ENCODE measurements around the gene KLHL10. TPM values are rescaled to one million over a fixed set of nuclear protein-coding genes. Genes with fewer than 3 reads are reported as not detected.

Gene KLHL10
- total and polyA plus RNA-seq, 2 experiments from 2014 or later: 0.43 TPM; not detected in 1

DNA sequence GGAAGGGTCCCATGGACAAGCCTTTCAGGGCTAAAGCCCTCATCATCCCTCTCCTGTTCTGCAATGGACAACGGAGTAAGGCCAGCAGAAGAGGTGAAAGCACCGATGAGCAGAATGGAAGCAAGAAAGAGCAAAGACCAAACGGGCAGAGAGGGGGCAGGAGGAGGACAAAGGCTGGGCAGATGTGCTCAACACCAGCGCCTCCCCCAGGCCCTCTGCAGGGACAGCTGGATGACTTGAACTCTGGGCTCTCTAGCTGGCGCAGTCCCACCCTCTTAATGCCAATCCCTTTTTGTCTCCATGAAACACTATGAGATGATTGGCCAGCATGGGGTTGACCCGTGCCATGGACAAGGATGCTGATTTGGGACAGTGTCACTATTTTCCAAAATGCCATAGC lies 59.1 kb downstream of the KLHL10 start:
- Histone ChIP-seq H3K27ac (no peak overlapping the region), H3K4me3 (no peak overlapping the region), H3K36me3 (replicated peaks; ENCODE audit: insufficient read depth, low read depth) (peaks cover 3% of the 10 kb centered on the region), H3K27me3 (no peaks in the 10 kb centered on the region), H3K79me2 (no peaks in the 10 kb centered on the region), H4K20me1 (ENCODE audit: insufficient read depth, poor library complexity, severe bottlenecking) (peaks cover 6% of the 10 kb centered on the region), H3K4me1 (ENCODE audit: insufficient read depth) (peaks cover 13% of the 10 kb centered on the region), H3K9me3 (ENCODE audit: low read depth) (no peaks in the 10 kb centered on the region), H3K4me2 (no peak overlapping the region), H2AFZ (no peak overlapping the region), H3K9me2 (replicated peaks; ENCODE audit: insufficient read depth) (no peaks in the 10 kb centered on the region)
- TF ChIP-seq, protein P1, sequence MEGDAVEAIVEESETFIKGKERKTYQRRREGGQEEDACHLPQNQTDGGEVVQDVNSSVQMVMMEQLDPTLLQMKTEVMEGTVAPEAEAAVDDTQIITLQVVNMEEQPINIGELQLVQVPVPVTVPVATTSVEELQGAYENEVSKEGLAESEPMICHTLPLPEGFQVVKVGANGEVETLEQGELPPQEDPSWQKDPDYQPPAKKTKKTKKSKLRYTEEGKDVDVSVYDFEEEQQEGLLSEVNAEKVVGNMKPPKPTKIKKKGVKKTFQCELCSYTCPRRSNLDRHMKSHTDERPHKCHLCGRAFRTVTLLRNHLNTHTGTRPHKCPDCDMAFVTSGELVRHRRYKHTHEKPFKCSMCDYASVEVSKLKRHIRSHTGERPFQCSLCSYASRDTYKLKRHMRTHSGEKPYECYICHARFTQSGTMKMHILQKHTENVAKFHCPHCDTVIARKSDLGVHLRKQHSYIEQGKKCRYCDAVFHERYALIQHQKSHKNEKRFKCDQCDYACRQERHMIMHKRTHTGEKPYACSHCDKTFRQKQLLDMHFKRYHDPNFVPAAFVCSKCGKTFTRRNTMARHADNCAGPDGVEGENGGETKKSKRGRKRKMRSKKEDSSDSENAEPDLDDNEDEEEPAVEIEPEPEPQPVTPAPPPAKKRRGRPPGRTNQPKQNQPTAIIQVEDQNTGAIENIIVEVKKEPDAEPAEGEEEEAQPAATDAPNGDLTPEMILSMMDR (IDR thresholded peaks at IDR 0.05; ENCODE audit: poor library complexity): no peak
- TF ChIP-seq EZH2 (IDR thresholded peaks at IDR 0.05; ENCODE audit: borderline replicate concordance): no peak
- no peak for TF ChIP-seq EZH2phosphoT487 (IDR thresholded peaks at IDR 0.05; ENCODE audit: low read depth, severe bottlenecking, unreplicated experiment)
- 95% methylated on average over 6 of the region's 6 CpGs for WGBS (ENCODE audit: low lambda C conversion rate, missing lambda C conversion rate)
- DNase-seq (ENCODE audit: low spot score): no peak

Small RNAs within 50 kb of the gene (small RNA-seq; reads per million reads assigned to genes)
- gene AC125257.2: not detected

Other genes with a start within 250 kb of the KLHL10 start
- gene KRT16, start 225.1 kb upstream of the KLHL10 start, total RNA-seq: 0.90 and 1.1 TPM in 2 replicates
- gene KRT16, start 225.1 kb upstream of the KLHL10 start, polyA plus RNA-seq: 2.5 and 4.8 TPM in 2 replicates
- 41.5 and 59.5 TPM in 2 replicates for gene KRT17, start 213.2 kb upstream of the KLHL10 start, total RNA-seq
- gene KRT17, start 213.2 kb upstream of the KLHL10 start, polyA plus RNA-seq: 118 and 145 TPM in 2 replicates
- 180 and 192 TPM in 2 replicates for gene EIF1, start 148.9 kb upstream of the KLHL10 start, total RNA-seq
- 977 and 989 TPM in 2 replicates for gene EIF1, start 148.9 kb upstream of the KLHL10 start, polyA plus RNA-seq
- gene GAST, start 125.5 kb upstream of the KLHL10 start, total RNA-seq: not detected in 2 replicates
- 2.3 TPM in 1 of 2 replicates, not detected in the other for gene GAST, start 125.5 kb upstream of the KLHL10 start, polyA plus RNA-seq
- gene HAP1, start 103.2 kb upstream of the KLHL10 start, total RNA-seq: 0.03 and 0.08 TPM in 2 replicates
- 0.18 and 0.44 TPM in 2 replicates for gene HAP1, start 103.2 kb upstream of the KLHL10 start, polyA plus RNA-seq
- 162 and 209 TPM in 2 replicates for gene JUP, start 51.1 kb upstream of the KLHL10 start, total RNA-seq
- 191 and 214 TPM in 2 replicates for gene JUP, start 51.1 kb upstream of the KLHL10 start, polyA plus RNA-seq
- 62.6 and 66.2 TPM in 2 replicates for gene P3H4, start 25.9 kb upstream of the KLHL10 start, total RNA-seq
- gene P3H4, start 25.9 kb upstream of the KLHL10 start, polyA plus RNA-seq: 109 and 110 TPM in 2 replicates
- gene FKBP10, start 24.8 kb upstream of the KLHL10 start, total RNA-seq: 239 and 290 TPM in 2 replicates
- gene FKBP10, start 24.8 kb upstream of the KLHL10 start, polyA plus RNA-seq: 88.0 and 92.0 TPM in 2 replicates
- 47.7 and 51.8 TPM in 2 replicates for gene NT5C3B, start 1.6 kb upstream of the KLHL10 start, total RNA-seq
- 85.1 and 87.8 TPM in 2 replicates for gene NT5C3B, start 1.6 kb upstream of the KLHL10 start, polyA plus RNA-seq
- gene KLHL11, start 27.6 kb downstream of the KLHL10 start, total RNA-seq: 21.5 and 25.2 TPM in 2 replicates
- gene KLHL11, start 27.6 kb downstream of the KLHL10 start, polyA plus RNA-seq: 9.0 and 10.0 TPM in 2 replicates
- gene ACLY, start 81.1 kb downstream of the KLHL10 start, total RNA-seq: 157 and 167 TPM in 2 replicates
- 82.1 and 101 TPM in 2 replicates for gene ACLY, start 81.1 kb downstream of the KLHL10 start, polyA plus RNA-seq
- 0.52 and 0.53 TPM in 2 replicates for gene ODAD4, start 92.8 kb downstream of the KLHL10 start, total RNA-seq
- gene ODAD4, start 92.8 kb downstream of the KLHL10 start, polyA plus RNA-seq: 0.75 and 0.76 TPM in 2 replicates
- gene CNP, start 129.0 kb downstream of the KLHL10 start, total RNA-seq: 59.8 and 61.4 TPM in 2 replicates
- gene CNP, start 129.0 kb downstream of the KLHL10 start, polyA plus RNA-seq: 77.7 and 97.0 TPM in 2 replicates
- gene DNAJC7, start 179.6 kb downstream of the KLHL10 start, total RNA-seq: 73.6 and 86.3 TPM in 2 replicates
- 50.1 and 61.7 TPM in 2 replicates for gene DNAJC7, start 179.6 kb downstream of the KLHL10 start, polyA plus RNA-seq
- gene NKIRAS2, start 182.3 kb downstream of the KLHL10 start, total RNA-seq: 37.5 and 40.8 TPM in 2 replicates
- 55.0 and 57.2 TPM in 2 replicates for gene NKIRAS2, start 182.3 kb downstream of the KLHL10 start, polyA plus RNA-seq
- 1.1 and 1.9 TPM in 2 replicates for gene C17orf113, start 212.8 kb downstream of the KLHL10 start, total RNA-seq
- 0.46 and 1.2 TPM in 2 replicates for gene C17orf113, start 212.8 kb downstream of the KLHL10 start, polyA plus RNA-seq